ENCODE results near the gene EXOC6B.
"Not testable (repeated sequence)": the region's sequence is repeated elsewhere in the genome, so short reads cannot be mapped to it uniquely, and the experiment has no call there.

The EXOC6B gene

GRCh38 chr2:72535586-72535985 lies 290.2 kb downstream of the EXOC6B start:
- DNase-seq, result not testable (repeated sequence)

- no peak for DNase-seq
These were observed 292.1 kb downstream of the EXOC6B start for GRCh38 chr2:72533765-72534164.

- no peak for DNase-seq
These were observed 298.4 kb downstream of the EXOC6B start for GRCh38 chr2:72527424-72527823.

- DNase-seq, result no peak
These were observed 299.2 kb downstream of the EXOC6B start for GRCh38 chr2:72526623-72527022.

- DNase-seq, result no peak
These were observed 301.8 kb downstream of the EXOC6B start for GRCh38 chr2:72524071-72524470.

- DNase-seq, result no peak
These were observed 310.1 kb downstream of the EXOC6B start for GRCh38 chr2:72515696-72516095.

- no peak for DNase-seq
These were observed 312.8 kb downstream of the EXOC6B start for GRCh38 chr2:72513011-72513410.

GRCh38 chr2:72512376-72512775 lies 313.5 kb downstream of the EXOC6B start:
- DNase-seq, result no peak

GRCh38 chr2:72511906-72512305 lies 313.9 kb downstream of the EXOC6B start:
- no peak for DNase-seq

GRCh38 chr2:72497763-72498162 lies 328.1 kb downstream of the EXOC6B start:
- DNase-seq, result no peak

- DNase-seq, result no peak
These were observed 329.4 kb downstream of the EXOC6B start for GRCh38 chr2:72496479-72496878.

GRCh38 chr2:72494392-72494791 lies 331.4 kb downstream of the EXOC6B start:
- no peak for DNase-seq

- not testable (repeated sequence) for DNase-seq
These were observed 341.2 kb downstream of the EXOC6B start for GRCh38 chr2:72484622-72485021.

- no peak for DNase-seq
These were observed 342.5 kb downstream of the EXOC6B start for GRCh38 chr2:72483346-72483745.

- no peak for DNase-seq
These were observed 350.6 kb downstream of the EXOC6B start for GRCh38 chr2:72475246-72475645.

GRCh38 chr2:72457801-72458516 lies 367.9 kb downstream of the EXOC6B start:
- no peak for DNase-seq

GRCh38 chr2:72454189-72454588 lies 371.6 kb downstream of the EXOC6B start:
- DNase-seq, result no peak

GRCh38 chr2:72442270-72442669 lies 383.6 kb downstream of the EXOC6B start:
- no peak for DNase-seq

- no peak for DNase-seq
These were observed 385.9 kb downstream of the EXOC6B start for GRCh38 chr2:72439892-72440291.

GRCh38 chr2:72438364-72438763 lies 387.5 kb downstream of the EXOC6B start:
- no peak for DNase-seq

- no peak for DNase-seq
These were observed 394.1 kb downstream of the EXOC6B start for GRCh38 chr2:72431737-72432136.

- no peak for DNase-seq
These were observed 398.6 kb downstream of the EXOC6B start for GRCh38 chr2:72427022-72427861.

GRCh38 chr2:72425996-72426395 lies 399.8 kb downstream of the EXOC6B start:
- DNase-seq, result no peak

- no peak for DNase-seq
These were observed 402.1 kb downstream of the EXOC6B start for GRCh38 chr2:72423756-72424155.

Data from CD4-positive, alpha-beta T cell treated with Interleukin-12 subunit alpha and Interleukin-12 subunit beta, for 1 hour (primary cell).